CD4-positive, alpha-beta T cell treated with Interleukin-2 at 100 ng/mL for 4 hours (primary cell): ENCODE measurements around the gene IKZF1.

ENCODE experiments used
- DNase-seq: peaks from one replicate; pipeline ENCODE4 v3.0.0-alpha.2; 2020; ENCODE audit warnings: low spot score

The IKZF1 gene

GRCh38 chr7:50376056-50376820 lies 71.7 kb downstream of the IKZF1 start:
- DNase-seq: no peak

GRCh38 chr7:50377356-50377755 lies 72.8 kb downstream of the IKZF1 start:
- DNase-seq: no peak

GRCh38 chr7:50379082-50379481 lies 74.6 kb downstream of the IKZF1 start:
- no peak for DNase-seq

DNA sequence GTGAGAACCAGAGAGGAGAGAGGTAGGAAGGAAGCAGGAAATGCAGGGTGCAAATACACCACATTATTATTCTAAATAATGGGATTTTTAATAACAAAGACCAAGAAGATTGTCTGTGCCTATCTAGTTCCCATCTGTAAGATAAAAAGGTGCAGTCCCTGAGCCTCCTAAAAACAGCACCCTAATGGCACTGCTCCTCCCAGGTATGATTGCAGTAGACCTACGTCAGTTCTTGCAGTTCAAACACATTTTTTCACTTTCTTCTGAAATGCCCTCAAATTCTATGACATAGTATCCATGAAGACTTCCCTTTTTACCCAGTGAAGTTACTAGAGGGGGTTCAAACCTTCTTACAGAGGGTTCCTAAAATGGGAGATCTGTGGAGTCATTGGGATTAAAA lies 75.0 kb downstream of the IKZF1 start:
- DNase-seq: no peak

DNA sequence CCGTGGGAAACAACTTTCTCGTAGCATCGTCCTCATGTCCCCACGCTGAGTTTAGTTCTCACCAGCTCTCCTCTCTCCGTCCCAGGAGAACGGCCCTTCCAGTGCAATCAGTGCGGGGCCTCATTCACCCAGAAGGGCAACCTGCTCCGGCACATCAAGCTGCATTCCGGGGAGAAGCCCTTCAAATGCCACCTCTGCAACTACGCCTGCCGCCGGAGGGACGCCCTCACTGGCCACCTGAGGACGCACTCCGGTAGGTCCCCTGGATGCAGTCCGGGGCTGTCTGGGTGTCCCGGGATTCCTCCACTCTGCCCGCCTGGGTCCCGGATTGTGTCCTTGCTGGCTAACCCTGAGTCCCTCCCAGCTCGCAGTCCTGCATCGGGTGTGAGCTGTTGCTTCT lies 77.9 kb downstream of the IKZF1 start:
- DNase-seq: no peak

DNA sequence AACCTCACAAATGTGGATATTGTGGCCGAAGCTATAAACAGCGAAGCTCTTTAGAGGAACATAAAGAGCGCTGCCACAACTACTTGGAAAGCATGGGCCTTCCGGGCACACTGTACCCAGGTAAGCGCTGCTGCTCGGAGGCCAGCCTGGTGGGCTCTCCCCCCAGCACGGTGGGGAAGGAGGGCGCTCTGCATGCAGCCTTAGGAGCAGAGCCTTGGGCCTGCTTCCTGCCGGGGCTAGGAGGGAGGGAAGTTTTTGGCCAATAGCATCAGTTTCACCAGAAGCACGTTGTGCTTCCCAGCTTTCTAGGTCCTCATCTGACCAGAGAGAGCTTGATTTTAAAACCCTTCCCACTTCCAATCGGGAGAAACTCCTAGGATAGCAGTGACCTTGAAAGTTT lies 82.8 kb downstream of the IKZF1 start:
- no peak for DNase-seq

- DNase-seq: peak; percentile 39
Observed at GRCh38 chr7:50389961-50390360, 85.4 kb downstream of the IKZF1 start.

- no peak for DNase-seq
Observed at GRCh38 chr7:50391386-50391785, 86.9 kb downstream of the IKZF1 start.

DNA sequence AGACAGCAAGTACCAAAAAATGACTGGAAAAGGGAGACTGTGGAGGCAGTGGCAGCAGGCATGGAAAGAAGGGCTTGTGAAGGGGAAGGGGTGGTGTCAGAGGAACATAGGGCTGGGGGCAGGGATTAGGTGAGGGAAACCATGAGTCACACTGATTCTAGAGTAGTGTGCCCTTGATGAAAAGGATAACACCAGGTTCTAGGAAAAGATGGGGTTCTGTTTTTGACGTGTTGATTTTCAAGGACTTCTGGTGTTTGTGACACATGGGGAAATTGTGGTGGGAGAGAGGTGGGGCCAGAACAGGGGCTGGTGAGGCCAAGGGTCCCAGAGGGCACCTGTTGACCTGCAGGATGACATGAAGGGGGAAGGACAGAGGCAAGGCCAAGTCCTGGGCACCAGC lies 88.6 kb downstream of the IKZF1 start:
- peak; percentile 82 for DNase-seq

DNA sequence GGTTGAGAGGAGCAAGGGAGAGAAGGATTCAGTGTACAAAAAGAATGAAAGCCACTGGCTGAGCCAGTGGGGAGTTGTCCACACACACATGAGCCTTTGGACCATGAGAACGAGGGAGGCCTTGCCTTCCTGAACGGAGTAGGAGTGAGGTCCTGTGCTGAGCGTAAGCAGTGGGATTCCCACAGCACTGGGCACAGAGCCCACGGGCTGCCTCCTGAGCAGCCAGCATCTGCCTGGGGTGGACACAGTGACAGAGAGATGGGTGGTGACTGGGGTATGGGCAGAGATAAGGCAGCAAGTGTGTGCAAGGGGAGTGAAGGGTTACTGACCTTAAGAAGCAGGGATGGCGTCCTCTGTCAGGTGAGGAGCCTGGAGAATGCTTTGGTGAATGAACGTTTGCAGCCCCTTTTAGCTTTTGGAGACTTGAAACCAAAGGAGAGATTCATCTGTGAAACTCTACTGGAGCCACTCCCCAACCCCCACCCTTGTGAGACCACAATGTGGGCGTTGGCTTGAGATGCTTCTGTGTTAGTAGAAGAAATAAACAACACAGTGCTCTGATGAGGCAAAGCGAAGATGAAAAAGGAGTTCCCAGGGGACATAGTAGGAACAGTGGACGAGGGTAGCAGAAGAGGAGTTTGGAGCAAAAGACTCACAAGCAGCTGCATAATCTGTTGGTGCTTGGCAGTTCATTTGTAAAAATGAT lies 89.2 kb downstream of the IKZF1 start:
- DNase-seq: peak; percentile 82

DNA sequence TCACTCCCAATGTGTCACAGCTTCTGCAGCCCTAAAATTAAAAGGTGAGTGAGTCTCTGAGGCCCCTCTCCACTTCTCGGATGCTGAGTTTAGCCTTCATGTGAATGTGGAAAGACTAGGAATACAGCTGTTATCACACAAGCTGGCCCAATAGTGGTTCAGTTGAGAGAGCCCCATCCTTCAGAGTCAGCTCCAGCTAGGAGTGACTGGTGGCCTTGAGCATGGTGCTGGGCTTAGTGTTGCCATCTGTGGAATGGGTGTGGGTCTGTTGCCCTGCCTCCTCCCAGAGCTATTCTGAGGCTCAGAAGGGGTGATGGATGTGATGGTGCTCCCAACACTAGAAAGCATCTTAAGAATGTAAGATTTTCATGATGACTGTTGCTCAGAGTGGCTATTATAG lies 89.8 kb downstream of the IKZF1 start:
- DNase-seq: no peak

- DNase-seq: peak; percentile 64
Observed at GRCh38 chr7:50396856-50397255, 92.3 kb downstream of the IKZF1 start.

DNA sequence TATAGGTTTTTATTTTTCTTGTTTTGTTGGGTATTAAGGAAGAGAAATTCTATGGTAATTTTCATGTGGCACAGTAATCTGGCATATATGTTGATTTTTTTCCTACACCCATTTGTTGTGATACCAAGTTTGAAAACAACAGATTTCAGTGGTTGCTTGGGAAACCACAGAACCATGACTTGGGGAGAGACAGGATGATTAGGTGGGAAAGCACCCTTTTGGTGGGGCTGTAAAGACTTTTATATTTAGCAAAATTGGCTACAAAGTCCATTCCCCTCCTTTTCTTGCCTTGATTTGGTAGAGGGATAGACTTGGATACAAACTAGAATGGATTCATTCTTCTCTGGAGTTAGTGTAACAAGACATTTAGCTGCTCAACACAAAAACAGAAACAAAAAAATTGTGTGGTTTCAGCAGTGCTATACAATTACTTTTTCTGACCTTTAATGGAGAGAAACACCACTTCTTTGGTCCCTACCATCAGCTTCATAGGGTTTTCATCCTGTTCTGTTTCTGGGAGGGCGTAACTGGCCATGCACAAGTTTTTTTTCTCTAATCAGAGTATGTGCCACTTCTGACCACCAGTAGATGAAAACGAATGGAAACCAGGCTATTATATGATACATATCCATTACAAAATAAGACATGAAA lies 92.9 kb downstream of the IKZF1 start:
- DNase-seq: peak; percentile 77

DNA sequence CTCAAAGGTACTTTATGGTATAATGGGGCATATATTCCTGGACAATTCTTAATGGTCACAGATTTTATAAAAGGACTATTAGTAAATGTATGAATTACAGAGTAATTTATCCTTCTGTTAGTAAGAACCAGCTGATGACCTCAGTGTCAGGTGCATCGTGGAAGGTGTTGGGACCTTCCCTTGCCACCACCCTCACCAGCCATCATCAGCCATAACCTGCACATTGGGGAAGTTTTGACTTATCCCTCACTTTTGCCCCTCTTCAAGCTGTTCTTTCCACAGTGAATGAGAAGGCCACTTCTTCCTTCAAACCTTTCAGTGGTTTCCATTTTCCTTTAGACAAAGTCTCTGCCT lies 93.4 kb downstream of the IKZF1 start:
- no peak for DNase-seq

GRCh38 chr7:50399206-50399605 lies 94.7 kb downstream of the IKZF1 start:
- DNase-seq: no peak

- DNase-seq: no peak
Observed at GRCh38 chr7:50399635-50400034, 95.1 kb downstream of the IKZF1 start.

- no peak for DNase-seq
Observed at GRCh38 chr7:50400114-50400513, 95.6 kb downstream of the IKZF1 start.

DNA sequence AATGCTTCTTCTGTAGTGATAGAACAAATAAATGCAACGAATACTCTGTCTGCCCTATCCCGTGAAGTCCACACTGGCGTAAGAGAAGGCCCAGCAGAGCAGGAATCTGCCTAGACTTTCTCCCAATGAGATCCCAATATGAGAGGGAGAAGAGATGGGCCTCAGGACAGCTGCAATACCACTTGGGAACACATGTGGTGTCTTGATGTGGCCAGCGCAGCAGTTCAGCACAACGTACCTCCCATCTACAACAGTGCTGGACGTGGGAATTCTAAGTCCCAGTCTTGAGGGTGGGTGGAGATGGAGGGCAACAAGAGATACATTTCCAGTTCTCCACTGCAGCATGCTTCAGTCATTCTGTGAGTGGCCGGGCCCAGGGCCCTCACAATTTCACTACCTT lies 99.9 kb downstream of the IKZF1 start:
- DNase-seq: no peak

DNA sequence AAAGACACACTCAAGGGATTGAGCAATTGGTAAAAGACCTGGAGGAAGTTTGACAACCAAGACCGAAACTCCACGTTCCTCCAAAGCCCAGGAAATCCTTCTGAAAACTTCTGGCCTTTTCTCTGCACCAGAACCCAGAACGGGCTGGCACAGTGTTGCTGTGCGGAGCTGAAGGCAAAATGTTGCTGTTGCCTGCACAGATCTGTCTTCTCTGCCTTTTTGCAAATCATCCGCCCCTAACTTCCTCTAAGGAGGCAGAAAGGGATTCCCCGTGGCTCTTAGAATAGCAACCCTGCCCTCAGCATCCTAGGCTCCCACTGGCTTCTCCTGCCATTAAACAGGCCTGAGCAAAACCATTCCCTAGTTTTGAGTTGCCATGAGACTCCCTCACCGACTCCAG lies 100.7 kb downstream of the IKZF1 start:
- no peak for DNase-seq

DNA sequence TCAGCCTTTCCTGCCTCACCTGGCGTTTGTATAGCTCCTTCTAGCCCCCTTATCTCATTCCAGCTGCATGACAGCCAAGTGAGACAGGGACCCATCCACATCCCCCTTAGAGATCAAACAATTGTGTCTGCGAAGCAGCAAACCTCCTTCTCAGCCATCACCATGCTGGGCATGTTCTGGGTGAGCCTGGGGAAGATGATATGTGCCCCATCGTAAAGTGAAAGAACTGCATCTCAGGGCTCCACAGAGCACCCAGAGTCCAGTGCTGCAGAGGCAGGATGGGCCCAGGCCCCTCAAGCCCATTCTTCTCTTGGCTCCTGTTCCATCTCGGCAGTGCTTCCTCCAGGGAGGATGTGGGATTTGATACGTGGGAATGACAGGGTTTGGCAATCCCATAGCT lies 102.4 kb downstream of the IKZF1 start:
- no peak for DNase-seq

GRCh38 chr7:50409856-50410745 lies 105.6 kb downstream of the IKZF1 start:
- DNase-seq: no peak

- DNase-seq: no peak
Observed at GRCh38 chr7:50411332-50411731, 106.8 kb downstream of the IKZF1 start.
